NCI-H187 (cell line): ENCODE data around the gene SMC1B.

ENCODE experiments used
- DNase-seq, 2 experiments: peaks; one replicate each; lab custom pipeline; 2025; lab: John Stamatoyannopoulos, UW

The SMC1B gene

DNA sequence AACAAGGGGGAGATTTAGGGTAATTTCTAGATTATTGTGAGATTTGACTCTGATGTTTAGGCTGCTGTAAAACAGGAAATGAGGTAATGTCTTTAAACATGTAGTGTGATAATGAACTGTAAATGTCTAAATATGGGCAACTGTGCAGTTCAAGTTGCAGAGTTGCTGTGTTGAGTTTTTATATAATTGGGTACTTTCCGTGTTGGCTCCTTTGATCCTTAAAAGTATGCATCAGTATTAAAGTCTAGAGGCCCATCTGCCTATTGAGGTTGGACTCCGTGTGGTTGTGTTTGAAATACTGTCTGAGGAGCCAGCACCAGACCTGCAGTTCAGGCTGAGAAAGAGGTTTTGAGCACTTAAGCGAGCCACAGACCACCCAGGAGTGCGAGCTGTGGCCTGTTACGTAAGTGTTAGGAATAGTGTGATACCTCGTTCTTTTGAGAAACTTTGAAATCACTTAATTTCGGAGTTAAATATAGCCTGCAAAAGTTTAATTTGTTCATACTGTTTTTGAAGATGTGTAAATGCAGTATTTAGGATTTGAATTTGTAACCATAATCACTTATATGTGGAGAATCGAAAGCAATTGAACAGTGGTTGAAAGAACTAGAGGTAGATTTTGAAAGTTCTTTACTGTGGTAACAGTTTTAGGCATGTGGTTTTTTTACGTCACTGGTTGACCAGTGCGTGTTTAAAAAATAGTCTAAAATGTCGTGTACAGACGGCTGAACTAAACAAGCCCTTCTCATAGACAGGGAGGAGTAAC is 94.7 kb downstream of the SMC1B start:
- DNase-seq = no peak

DNA sequence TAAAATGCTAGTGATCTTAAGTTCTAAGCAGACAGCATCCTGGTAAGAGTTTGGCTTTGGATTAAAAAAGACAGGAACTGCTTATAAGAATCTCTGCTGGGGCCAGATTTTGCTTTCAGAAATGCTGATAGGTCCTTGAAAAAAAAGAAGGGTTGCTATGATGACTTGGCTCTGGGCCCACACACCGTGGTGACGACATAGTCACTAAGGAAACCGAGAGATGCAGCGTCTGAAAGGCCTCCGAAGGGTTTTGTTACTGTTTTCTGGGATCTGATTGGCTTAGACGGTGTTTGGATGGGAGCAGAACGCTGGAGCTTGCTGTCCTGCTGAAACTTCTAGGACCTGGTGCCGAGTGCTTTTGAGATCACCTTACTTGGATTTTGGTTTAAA is 95.2 kb downstream of the SMC1B start:
- DNase-seq = peak; percentile 2 to 12

DNA sequence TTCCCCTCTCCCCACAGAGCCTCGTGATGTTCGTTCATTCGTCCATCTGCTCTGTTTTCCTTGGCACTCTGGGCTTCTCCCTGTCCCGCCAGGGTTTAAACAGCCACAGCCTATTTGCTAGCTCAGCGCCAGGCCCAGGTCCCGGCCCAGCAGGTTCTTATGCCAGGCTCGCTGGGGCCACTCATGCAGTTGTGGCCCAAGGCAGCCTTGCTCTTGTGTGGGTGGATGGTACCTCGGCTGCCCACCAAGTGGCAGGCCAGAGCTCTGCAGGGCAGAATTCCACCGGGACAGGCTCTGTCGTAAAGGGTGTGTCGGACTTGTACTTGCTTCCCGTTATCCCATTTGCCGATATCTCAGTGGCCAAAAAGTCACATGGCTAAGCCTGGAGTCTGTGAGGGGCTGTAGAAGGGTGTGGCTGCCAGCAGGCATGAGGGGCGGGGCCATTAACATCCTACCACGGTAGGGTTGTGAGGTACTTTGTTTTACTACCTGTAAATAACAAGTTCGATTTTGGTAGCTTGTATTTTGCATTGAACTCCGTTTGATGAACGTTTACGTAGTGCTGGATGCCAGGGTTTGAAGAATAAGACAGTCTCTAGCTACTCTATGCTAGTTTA is 95.7 kb downstream of the SMC1B start:
- DNase-seq = no peak

DNA sequence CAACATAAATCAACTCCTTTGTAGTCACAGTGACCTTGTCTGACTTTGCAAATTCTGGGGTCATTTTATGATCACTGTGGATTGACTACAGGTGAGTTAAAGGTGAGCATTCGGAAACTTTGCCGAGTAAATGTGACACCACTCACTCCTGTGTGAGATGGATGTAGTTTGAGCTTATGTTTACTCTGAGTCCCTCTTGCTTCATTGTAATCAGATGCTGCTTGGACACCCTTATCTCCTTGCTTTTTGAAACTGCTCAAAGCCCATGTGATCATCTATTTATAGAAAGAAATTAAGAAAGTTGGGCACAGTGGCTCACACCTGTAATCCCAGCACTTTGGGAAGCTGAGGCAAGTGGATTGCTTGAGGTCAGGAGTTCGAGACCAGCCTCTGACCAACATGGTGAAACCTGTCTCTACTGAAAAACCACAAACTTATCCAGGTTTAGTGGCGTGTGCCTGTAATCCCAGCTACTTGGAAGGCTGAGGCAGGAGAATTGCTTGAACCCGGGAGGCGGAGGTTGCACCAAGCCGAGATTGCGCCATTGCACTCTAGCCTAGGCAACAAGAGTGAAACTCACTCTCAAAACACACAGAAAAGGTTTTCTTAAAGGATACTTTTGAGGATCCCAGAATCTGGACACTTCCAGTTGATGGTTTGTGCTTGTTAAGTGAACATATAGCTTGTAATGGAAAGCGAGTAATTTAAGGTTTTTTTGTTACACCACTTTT is 96.4 kb downstream of the SMC1B start:
- no peak for DNase-seq

DNA sequence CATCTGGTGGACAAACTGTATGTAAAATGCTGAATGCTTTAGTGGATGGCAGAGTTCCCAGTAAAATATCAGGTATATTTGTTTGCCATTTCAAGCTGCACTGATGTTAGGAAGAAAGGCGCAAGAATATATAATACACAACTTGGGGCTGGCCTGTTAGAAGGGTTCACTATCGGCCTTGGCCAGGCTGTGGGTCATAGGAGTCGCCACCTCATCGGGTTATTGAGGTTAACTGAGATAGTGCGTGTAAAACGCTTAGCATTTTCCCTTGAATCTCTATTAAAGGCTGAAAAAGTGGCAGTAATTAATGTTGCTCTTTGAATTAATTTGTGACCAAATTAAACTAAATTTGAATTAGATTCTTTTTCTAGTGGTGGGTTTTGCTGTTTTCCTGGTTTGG is 98.6 kb downstream of the SMC1B start:
- DNase-seq = no peak

DNA sequence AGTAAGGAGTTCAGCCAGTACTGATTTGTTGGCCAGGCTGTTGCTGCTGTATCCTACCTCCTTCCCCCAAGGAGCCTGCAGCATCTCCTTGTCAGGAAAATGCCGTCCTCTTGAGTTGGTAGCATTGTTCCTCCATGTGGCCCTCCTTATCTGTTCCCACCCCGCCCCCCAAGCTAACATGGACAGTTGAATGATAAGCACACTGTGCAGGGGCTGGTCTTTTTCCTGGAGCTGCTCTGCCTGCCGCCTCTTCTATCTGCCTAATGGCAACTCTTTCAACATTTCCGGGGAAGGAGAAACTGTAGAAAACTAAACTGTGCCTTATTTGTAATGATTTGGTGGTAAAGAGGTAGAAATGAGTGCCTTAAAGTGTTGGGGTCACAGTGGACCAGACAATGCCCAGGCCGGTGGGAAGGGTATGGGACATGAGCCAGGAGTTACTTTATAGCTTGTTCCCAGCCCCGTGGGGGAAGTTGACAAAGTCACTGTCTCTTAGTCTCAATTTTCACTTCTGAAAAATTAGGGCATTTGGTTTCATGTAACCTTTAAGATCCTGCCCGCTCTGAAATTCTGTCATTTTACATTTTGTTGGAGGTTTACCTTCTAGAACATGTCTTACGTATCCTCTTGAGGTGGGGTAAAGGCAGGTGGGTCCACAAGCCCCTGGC is 99.2 kb downstream of the SMC1B start:
- no peak for DNase-seq

DNA sequence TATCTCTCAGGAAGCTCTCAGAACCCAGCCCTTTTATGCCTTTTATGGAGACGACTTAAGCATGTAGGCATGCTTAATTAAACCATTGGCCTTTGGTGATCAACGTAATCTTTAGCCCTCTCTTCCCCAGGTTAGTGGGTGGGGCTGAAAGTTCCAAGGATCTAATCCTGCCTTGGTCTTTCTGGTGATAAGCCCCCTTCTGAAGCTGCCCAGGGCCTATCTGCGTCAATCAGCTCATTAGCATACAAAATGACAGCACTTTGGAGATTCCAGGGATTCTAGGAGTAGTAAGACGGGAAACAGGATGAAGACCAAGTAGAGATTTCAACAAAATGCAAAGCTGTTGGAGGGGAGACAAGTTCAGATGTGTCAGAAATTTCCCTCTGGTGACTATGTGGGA is 100.5 kb downstream of the SMC1B start:
- DNase-seq = no peak

DNA sequence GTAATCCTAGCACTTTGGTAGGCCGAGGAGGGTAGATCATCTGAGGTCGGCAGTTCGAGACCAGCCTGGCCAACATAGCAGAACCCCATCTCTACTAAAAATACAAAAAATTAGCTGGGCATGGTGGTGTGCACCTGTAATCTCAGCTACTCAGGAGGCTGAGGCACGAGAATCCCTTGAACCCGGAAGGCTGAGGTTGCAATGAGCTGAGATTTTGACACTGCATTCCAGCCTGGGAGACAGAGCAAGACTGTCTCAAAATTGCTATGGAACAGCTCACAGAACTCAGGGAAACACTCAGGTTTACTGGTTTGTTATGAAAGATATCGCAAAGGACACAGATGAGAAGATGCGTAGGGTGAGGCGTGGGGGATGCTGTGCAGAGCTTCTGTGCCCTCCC is 101.0 kb downstream of the SMC1B start:
- DNase-seq = no peak

DNA sequence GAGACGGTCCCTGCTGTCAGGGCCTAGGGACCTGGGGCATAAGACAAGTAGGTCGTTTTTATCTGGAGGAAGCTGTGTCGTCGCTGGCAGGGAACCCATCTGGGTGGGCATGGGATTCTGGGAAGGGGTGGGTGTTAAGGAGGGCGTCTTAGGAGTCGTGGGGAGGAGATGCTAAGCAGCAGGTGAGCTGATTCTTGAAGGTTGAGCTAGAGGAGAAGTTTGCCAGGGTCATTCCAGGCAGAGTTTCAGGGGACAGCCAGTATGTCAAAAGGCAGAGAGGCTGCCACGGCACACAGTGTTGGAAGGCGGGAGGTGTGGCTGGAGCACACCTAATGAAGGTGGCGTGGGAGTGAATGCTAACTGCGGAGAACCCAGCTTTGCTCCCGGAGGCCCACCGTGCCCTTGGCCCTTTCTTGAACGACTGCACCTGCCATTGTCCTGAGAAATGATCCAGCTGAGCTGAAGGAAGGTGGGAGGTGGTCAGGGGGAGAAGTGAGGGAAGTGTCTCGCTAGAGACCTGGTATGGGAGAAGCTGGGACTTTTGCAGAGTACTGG is 102.3 kb downstream of the SMC1B start:
- no peak for DNase-seq

DNA sequence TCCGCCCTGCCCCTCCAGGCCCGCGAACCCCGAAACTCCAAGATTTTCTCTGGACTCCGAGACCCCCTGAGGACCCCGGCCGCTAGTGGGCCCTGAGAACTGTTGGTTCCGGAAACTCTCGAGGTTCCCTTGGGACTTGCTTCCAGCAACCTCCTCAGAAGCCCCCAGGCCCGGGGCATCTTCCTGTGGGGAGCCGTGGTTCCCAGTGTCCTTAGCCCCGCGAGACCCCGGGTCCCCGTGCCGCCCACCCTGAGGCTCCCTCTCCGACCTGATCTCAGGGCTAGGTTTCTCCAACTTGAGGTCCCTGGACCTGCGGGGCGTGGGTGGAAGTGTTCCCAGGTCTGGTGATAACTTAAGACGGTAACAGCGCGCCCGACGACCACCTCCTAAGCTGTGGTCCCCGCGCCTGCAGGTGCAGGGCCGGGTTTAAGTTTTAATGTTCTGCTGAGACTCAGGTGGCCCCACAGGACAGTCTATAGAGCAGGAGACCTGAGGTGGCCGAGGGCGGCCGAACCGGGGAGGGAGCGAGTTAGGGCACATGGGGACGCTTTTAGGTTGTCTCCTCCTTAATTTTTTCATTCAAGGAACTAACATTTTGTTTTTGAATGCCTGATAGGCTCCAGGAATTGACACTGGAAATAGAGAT is 102.9 kb downstream of the SMC1B start:
- DNase-seq = no peak

DNA sequence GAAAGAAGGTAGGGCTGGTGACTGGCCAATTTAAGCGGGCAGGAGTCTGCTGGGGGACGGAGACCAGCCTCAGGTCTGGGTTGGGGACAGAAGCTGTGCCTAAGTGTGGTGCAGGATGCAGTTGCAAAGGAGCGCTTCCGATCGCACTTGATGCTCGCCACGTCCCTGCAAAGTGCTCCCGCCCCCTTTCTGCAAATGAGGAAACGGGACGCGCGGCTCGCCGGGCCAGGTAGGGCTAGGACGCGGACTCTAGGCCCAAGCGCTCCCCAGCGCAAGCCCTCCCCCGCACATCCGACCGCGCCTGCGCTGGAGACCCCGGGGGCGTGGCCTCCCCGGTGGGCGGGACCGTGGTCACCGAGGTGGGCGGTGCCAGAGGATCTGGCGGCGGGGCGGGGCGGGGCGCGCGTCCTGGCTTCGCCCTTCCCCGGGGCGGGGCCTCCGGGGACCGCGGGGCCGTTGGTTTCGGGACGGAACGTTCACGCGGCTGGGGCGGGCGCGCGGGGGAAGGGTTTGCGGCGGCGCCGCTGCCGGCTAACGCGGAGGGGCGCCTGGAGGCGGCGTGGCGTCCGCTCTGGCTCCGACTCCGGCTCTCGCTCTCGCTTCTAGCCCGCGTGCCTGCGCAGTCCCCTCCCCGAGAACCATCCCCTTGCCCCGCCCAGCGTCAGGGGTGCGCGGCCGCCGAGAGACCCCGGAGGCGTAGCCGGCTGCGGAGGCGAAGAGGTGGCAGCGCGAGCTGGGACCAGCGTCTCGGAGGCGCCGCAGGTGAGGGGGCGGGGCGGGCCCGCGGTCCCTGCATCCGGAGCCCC is 103.8 kb downstream of the SMC1B start, which contains the start of gene FAM118A:
Gene FAM118A (plus strand): TSS at position 513 of the 806 bp plus-strand sequence. CDS start 12,446 bp downstream, outside the sequence.
- DNase-seq = peak; percentile 59 to 82

DNA sequence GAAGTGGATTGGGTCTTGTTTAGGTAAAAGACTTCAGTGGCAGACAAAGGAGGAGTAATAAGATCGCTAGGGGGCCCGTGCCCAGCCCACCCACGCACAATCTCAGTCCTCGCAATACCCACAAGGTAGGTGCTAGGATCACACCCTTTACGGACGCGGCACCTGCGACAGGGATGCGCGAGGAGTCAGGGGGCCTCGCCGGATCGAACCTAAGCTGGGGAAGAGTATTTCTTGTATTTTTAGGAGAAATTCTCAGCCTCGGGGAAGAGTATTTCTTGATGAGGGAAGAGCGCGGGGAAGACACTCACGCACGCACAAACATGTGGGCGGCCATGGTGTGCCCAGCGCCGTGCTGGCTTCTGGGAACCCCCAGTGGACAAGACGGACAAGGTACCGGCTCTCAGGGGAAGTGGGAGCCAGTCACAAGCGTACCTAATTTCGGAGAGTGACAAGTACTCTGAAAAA is 104.4 kb downstream of the SMC1B start:
- no peak for DNase-seq

DNA sequence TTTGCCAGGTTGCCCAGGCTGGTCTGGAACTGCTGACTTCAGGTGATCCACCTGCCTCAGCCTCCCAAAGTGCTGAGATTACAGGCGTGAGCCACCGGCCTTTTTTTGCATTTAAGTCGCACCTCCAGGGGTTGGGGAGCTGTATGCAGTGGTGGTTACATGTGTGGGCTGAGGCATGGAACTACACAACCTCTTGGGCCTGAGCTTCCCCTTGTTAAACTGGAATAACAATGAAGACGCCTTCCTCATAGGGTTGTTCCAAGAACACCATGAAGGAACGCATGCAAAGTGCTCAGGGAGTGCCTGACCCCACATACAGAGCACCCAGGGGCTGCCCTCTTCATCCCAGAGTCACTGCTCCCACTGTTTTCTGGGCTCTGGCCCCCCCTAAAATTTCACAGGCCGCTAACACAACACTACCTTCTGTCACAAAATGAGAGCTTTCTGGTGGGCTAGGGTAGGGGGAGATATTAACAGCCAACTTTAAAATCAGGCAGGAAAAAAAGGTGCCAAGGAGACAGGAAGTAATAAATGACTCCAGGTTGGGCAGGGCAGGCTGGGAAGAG is 104.9 kb downstream of the SMC1B start:
- DNase-seq = no peak

DNA sequence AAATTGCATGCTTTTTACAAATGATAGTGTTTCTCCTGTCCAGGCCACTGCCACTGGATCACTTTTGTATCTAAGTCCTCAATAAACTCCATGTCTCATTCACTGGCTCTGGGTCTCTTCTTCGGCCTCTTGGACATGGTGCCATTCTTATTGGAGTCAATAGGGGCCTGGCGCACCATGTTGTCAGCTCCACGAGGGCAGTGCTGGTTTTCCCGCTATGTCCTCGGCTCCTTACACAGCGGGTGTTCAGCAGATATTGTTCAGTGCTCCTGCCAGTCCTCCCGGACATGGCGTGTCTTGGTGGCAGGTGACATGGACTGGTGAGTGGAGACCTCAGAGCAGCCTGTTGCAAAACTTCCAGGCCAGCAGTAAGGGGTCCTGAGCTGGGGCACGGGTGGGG is 107.3 kb downstream of the SMC1B start:
- DNase-seq = no peak

DNA sequence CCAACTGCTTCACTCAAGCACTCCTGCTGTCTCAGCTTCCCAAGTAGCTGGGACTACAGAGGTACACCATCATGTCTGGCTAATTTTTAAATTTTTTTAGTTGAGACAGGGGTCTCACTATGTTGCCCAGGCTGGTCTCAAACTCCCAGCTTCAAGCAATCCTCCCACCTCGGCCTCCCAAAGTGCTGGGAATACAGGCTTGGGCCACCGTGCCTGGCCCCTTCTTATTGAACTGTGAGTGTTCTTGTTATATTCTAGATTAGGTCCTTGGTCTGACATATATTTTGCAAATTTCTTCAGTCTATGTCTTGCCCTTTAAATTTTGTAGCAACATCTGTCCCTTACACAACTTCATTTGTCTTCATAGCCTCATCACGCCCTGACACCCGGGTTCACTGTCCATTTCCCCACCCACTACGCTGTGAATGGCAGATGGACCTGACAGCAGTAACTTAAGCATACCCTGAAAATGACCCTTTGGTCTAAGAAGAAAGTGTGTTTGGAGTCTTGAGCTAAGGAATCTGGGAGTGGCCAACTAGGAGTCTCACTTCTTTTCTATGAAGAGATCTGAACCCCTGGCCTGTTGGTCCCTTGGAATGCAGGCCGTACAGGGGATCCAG is 107.8 kb downstream of the SMC1B start:
- no peak for DNase-seq

DNA sequence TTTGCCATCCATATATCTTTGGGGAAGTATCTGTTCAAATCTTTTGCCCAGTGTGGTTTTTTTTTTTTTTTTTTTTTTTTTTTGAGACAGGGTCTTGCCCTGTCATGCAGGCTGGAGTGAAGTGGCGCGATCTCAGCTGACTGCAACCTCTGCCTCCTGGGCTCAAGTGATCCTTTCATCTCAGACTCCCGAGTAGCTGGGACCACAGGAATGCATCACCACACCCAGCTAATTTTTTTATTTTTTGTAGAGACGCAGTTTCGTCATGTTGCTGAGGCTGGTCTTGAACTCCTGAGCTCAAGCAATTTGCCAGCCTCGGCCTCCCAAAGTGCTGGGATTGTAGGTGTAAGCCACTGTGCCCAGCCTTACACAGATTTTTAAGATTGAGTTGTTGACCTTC is 108.4 kb downstream of the SMC1B start:
- no peak for DNase-seq

DNA sequence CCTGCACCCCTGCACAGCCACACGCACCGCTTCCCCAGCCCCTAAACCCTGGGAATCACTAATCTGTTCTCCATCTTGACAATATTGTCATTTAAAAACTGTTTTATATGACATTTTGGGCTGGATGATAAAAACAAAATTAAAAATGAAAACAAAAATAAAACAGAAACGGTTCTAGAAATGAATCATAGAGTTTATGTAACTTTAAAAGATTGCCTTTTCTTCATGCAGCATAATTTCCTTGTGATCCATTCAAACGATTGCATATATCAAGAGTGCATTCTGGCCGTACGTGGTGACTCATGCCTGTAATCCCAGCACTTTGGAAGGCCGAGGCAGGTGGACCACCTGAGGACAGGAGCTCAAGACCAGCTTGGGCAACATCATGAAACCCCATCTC is 110.2 kb downstream of the SMC1B start:
- no peak for DNase-seq

DNA sequence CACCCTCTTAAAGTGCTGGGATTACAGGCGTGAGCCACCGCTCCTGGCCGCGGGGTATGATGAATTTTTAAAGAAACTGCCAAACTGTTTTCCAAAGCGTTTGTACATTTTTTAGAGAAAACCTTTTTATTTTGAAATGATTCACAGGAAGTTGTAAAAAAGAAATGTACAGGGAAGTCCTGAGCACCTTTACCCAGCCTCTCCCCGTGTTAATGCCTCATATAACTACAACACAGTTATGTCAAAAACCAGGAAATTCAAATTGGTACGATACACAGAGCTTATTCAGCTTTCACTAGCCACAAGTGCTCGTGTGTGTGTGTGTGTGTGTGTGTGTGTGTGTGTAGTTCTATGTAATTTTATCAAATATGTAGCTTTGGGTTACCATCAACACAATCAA is 110.6 kb downstream of the SMC1B start:
- no peak for DNase-seq

DNA sequence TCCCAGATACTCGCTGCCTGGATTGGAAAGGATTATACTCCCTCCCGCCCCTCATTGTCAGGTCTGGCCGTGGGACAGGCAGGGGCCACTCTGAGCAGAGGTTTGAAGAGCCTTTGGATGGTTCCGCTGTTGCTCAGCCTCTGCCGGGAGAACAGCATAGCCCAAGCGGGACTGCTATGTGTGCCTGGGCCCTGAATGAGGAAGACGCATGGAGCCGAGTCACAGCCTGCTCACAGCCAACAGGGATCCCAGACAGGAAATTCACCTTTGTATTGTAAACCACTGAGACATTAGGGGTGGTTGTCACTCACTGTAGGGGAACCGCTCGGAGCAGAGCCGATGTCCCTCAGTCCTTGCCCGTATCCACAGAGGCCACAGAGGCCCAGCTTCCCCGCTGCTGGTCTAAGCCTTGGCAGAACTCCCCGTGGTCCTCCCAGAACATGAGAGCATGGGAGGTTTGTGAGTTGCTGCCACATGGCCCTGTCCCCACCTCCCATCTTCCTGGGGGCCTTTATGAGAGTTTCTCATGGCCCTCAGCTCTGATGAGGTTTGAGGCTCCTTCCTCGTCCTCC is 114.4 kb downstream of the SMC1B start:
- DNase-seq = no peak
